NK-92 (cell line): ENCODE data around the gene IL20RA.
"Not testable (repeated sequence)": the region's sequence is repeated elsewhere in the genome, so short reads cannot be mapped to it uniquely, and the experiment has no call there.

ENCODE experiments used
- DNase-seq: peaks from one replicate; lab custom pipeline; 2025; ENCODE audit not compliant: unreplicated experiment; lab: John Stamatoyannopoulos, UW

IL20RA gene

GRCh38 chr6:136975089-136975715 lies 69.6 kb downstream of the IL20RA start:
- no peak for DNase-seq

- not testable (repeated sequence) for DNase-seq
Observed at GRCh38 chr6:136973781-136974180, 71.0 kb downstream of the IL20RA start.

- DNase-seq: no peak
Observed at GRCh38 chr6:136971609-136972008, 73.2 kb downstream of the IL20RA start.

GRCh38 chr6:136969930-136970329 lies 74.8 kb downstream of the IL20RA start:
- DNase-seq: no peak

GRCh38 chr6:136969433-136969832 lies 75.3 kb downstream of the IL20RA start:
- DNase-seq: no peak

- DNase-seq: no peak
Observed at GRCh38 chr6:136968837-136969236, 75.9 kb downstream of the IL20RA start.

- DNase-seq: no peak
Observed at GRCh38 chr6:136967876-136968752, 76.7 kb downstream of the IL20RA start.

- DNase-seq: no peak
Observed at GRCh38 chr6:136964398-136964797, 80.4 kb downstream of the IL20RA start.

- DNase-seq: no peak
Observed at GRCh38 chr6:136963259-136963658, 81.5 kb downstream of the IL20RA start.

- no peak for DNase-seq
Observed at GRCh38 chr6:136962661-136963060, 82.1 kb downstream of the IL20RA start.

GRCh38 chr6:136961848-136962247 lies 82.9 kb downstream of the IL20RA start:
- no peak for DNase-seq

- no peak for DNase-seq
Observed at GRCh38 chr6:136960781-136961180, 84.0 kb downstream of the IL20RA start.

- not testable (repeated sequence) for DNase-seq
Observed at GRCh38 chr6:136959935-136960334, 84.8 kb downstream of the IL20RA start.

GRCh38 chr6:136959471-136959891 lies 85.3 kb downstream of the IL20RA start:
- no peak for DNase-seq

GRCh38 chr6:136958168-136958567 lies 86.6 kb downstream of the IL20RA start:
- no peak for DNase-seq

GRCh38 chr6:136956590-136957544 lies 87.9 kb downstream of the IL20RA start:
- DNase-seq: no peak

GRCh38 chr6:136955123-136955522 lies 89.6 kb downstream of the IL20RA start:
- no peak for DNase-seq

- DNase-seq: no peak
Observed at GRCh38 chr6:136952714-136953260, 92.0 kb downstream of the IL20RA start.

GRCh38 chr6:136950436-136951126 lies 94.2 kb downstream of the IL20RA start:
- DNase-seq: no peak
